HEK293T (cell line): ENCODE data around the gene WWOX.

Experiments
- CTCF ChIA-PET: fragments of 350-600 bp; formaldehyde crosslinking; extraction: SDS; loops from one replicate; lab custom pipeline; 2021; ENCODE audit warnings: antibody characterized with exemption, inconsistent platforms; lab: Yijun Ruan, JAX
- POLR2A ChIA-PET: fragments of 350-600 bp; formaldehyde crosslinking; extraction: SDS; loops from one replicate; lab custom pipeline; 2020; ENCODE audit warnings: antibody characterized with exemption, inconsistent platforms; lab: Yijun Ruan, JAX
- DNase-seq: peaks from one replicate; pipeline ENCODE4 v3.0.0; 2012; ENCODE audit warnings: mixed read lengths; ENCODE audit errors: extremely low spot score
- ARNT ChIP-seq: fragments of 450-650 bp; IDR thresholded peaks from 2 replicates; pipeline ENCODE4 v1.6.1; 2017; ENCODE audit warnings: mild to moderate bottlenecking
- BHLHE40 ChIP-seq: fragments of 450-650 bp; IDR thresholded peaks from 2 replicates; pipeline ENCODE4 v1.6.1; 2016; ENCODE audit warnings: mild to moderate bottlenecking, moderate library complexity, borderline replicate concordance
- CTBP1 ChIP-seq: fragments of 450-650 bp; IDR thresholded peaks from 2 replicates; pipeline ENCODE4 v1.6.1; 2016; ENCODE audit warnings: borderline replicate concordance
- ELF4 ChIP-seq: fragments of 450-650 bp; IDR thresholded peaks from 2 replicates; pipeline ENCODE4 v1.6.1; 2017; ENCODE audit warnings: antibody characterized with exemption
- FOXA1 ChIP-seq: fragments of 450-650 bp; IDR thresholded peaks from 2 replicates; pipeline ENCODE4 v1.6.1; 2016; ENCODE audit warnings: mild to moderate bottlenecking
- FOXK2 ChIP-seq: fragments of 450-650 bp; IDR thresholded peaks from 2 replicates; pipeline ENCODE4 v1.6.1; 2016; ENCODE audit warnings: mild to moderate bottlenecking
- FOXM1 ChIP-seq: fragments of 450-650 bp; IDR thresholded peaks from 2 replicates; pipeline ENCODE4 v1.6.1; 2017; ENCODE audit warnings: mild to moderate bottlenecking, borderline replicate concordance
- HDGF ChIP-seq: fragments of 450-650 bp; IDR thresholded peaks from 2 replicates; pipeline ENCODE4 v1.6.1; 2017; ENCODE audit warnings: antibody characterized with exemption, borderline replicate concordance
- L3MBTL2 ChIP-seq: fragments of 450-650 bp; conservative IDR thresholded peaks from 2 replicates; pipeline ENCODE4 v1.6.1; 2016; ENCODE audit warnings: mild to moderate bottlenecking
- LEF1 ChIP-seq: fragments of 450-650 bp; IDR thresholded peaks from 2 replicates; pipeline ENCODE4 v1.6.1; 2017; ENCODE audit warnings: mild to moderate bottlenecking, borderline replicate concordance
- NFRKB ChIP-seq: fragments of 450-650 bp; IDR thresholded peaks from 2 replicates; pipeline ENCODE4 v1.6.1; 2016; ENCODE audit warnings: mild to moderate bottlenecking, moderate library complexity
- PKNOX1 ChIP-seq: fragments of 450-650 bp; IDR thresholded peaks from 2 replicates; pipeline ENCODE4 v1.6.1; 2016
- SP1 ChIP-seq: fragments of 450-650 bp; IDR thresholded peaks from 2 replicates; pipeline ENCODE4 v1.6.1; 2017
- SUZ12 ChIP-seq: fragments of 450-650 bp; IDR thresholded peaks from 2 replicates; pipeline ENCODE4 v1.6.1; 2016; ENCODE audit warnings: mild to moderate bottlenecking
- TARDBP ChIP-seq: fragments of 450-650 bp; IDR thresholded peaks from 2 replicates; pipeline ENCODE4 v1.6.1; 2016
- ZNF384 ChIP-seq: fragments of 450-650 bp; IDR thresholded peaks from 2 replicates; pipeline ENCODE4 v1.6.1; 2016

Gene WWOX

GRCh38 chr16:78516006-78516736 is 416.7 kb downstream of the WWOX start:
- no peak for TF ChIP-seq FOXA1
- no peak for TF ChIP-seq CTBP1
- TF ChIP-seq FOXM1 = no peak
- TF ChIP-seq BHLHE40 = no peak
- TF ChIP-seq NFRKB = no peak
- TF ChIP-seq HDGF = no peak
- TF ChIP-seq SUZ12 = no peak
- no peak for TF ChIP-seq TARDBP
- POLR2A ChIA-PET = no interaction called here
- DNase-seq = no peak
- CTCF ChIA-PET = no interaction called here

GRCh38 chr16:78519896-78520295 is 420.4 kb downstream of the WWOX start:
- DNase-seq = no peak
- ChIA-PET POLR2A (no interaction called here), CTCF (no interaction called here)
- TF ChIP-seq HDGF (no peak), ZNF384 (no peak)

- POLR2A ChIA-PET = no interaction called here
- CTCF ChIA-PET = no interaction called here
- no peak for DNase-seq
- TF ChIP-seq ZNF384 (no peak), ELF4 (no peak), NFRKB (no peak), ARNT (no peak), HDGF (no peak)
These were observed 421.0 kb downstream of the WWOX start for GRCh38 chr16:78520470-78520869.

GRCh38 chr16:78522327-78522726 is 422.9 kb downstream of the WWOX start:
- POLR2A ChIA-PET = no interaction called here
- TF ChIP-seq L3MBTL2 (no peak), PKNOX1 (no peak), TARDBP (no peak), FOXA1 (no peak), FOXK2 (no peak), SP1 (no peak), HDGF (no peak), LEF1 (no peak)
- CTCF ChIA-PET = no interaction called here
- DNase-seq = no peak

GRCh38 chr16:78523212-78523985 is 423.9 kb downstream of the WWOX start:
- CTCF ChIA-PET = no interaction called here
- TF ChIP-seq PKNOX1 (0 out of 2 replicates have a peak, but pooled peaks have one; percentile 12), FOXM1 (no peak), ARNT (no peak), ZNF384 (no peak), SUZ12 (no peak)
- POLR2A ChIA-PET = no interaction called here
- DNase-seq = peak; percentile 10

GRCh38 chr16:78524066-78524595 is 424.7 kb downstream of the WWOX start:
- CTCF ChIA-PET = no interaction called here
- TF ChIP-seq ZNF384 (no peak), LEF1 (no peak), TARDBP (no peak), FOXK2 (no peak), CTBP1 (no peak), SP1 (no peak), PKNOX1 (no peak), FOXA1 (no peak), NFRKB (no peak), FOXM1 (no peak), BHLHE40 (no peak), ELF4 (no peak), L3MBTL2 (no peak), SUZ12 (no peak), ARNT (no peak), HDGF (no peak)
- no peak for DNase-seq
- POLR2A ChIA-PET = no interaction called here

GRCh38 chr16:78528265-78528664 is 428.8 kb downstream of the WWOX start:
- DNase-seq = no peak
- POLR2A ChIA-PET = no interaction called here
- no peak for TF ChIP-seq CTBP1
- no peak for TF ChIP-seq HDGF
- CTCF ChIA-PET = no interaction called here
